MM.1S (cell line): ENCODE results near the gene COQ8A.

Source experiments
- CTCF ChIP-seq: fragments of 300-600 bp; sonication (generic); IDR thresholded peaks from 2 replicates; pipeline ENCODE4 v1.5.1; 2016; ENCODE audit warnings: antibody characterized with exemption, low read length, mixed read lengths
- EZH2 ChIP-seq: fragments of 300-600 bp; sonication (generic); optimal IDR thresholded peaks from 2 replicates; pipeline ENCODE3; 2017; ENCODE audit warnings: low read depth, mild to moderate bottlenecking, antibody characterized with exemption, low read length, mixed read lengths

GRCh38 chr1:226974544-226975258, 34.6 kb downstream of the COQ8A start:
- no peak for TF ChIP-seq CTCF
- TF ChIP-seq EZH2: no peak
